ENCODE data around the gene MAP3K4.

- TF ChIP-seq TAF1 (IDR thresholded peaks at IDR 0.05; ENCODE audit: borderline replicate concordance, low read depth, low read length) (no peak), POLR2A (IDR thresholded peaks at IDR 0.05; ENCODE audit: low read depth, low read length) (no peak), POLR2AphosphoS5 (IDR thresholded peaks at IDR 0.05; ENCODE audit: low read depth, low read length) (no peak)
Measured at GRCh38 chr6:161058741-161059140, 67.2 kb downstream of the MAP3K4 start.

All from GM12892 (cell line).